ENCODE data around the gene ZNF554.
"Not testable (repeated sequence)": the region's sequence is repeated elsewhere in the genome, so short reads cannot be mapped to it uniquely, and the experiment has no call there.

The ZNF554 gene

DNA sequence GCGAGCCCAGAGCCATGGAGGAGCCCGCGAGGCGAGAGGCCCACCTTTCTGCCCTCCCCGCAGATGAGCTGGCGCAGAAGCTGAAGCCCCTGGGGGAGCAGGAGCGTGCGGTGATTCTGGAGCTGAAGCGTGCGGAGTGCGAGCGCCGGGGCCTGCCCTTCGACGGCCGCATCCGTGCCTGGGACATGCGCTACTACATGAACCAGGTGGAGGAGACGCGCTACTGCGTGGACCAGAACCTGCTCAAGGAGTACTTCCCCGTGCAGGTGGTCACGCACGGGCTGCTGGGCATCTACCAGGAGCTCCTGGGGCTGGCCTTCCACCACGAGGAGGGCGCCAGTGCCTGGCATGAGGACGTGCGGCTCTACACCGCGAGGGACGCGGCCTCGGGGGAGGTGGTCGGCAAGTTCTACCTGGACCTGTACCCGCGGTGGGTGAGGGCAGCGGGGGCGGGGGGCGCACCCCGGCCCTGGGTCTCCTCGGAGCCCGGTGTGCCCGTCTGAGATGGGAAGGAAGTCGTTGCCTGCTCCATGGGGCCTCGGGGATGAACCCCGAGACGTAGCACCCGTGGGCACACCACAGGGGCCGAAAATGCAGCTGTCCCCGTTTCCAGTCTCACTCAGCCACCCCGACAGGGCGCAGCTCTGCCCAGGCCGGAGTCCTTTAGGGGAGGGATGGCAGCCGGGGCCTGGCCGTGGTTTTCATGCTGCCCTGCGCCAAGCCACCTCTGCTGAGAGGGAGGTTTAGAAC, 12.1 kb upstream of the ZNF554 start:
- DNase-seq (ENCODE audit: low spot score), result no peak

DNA sequence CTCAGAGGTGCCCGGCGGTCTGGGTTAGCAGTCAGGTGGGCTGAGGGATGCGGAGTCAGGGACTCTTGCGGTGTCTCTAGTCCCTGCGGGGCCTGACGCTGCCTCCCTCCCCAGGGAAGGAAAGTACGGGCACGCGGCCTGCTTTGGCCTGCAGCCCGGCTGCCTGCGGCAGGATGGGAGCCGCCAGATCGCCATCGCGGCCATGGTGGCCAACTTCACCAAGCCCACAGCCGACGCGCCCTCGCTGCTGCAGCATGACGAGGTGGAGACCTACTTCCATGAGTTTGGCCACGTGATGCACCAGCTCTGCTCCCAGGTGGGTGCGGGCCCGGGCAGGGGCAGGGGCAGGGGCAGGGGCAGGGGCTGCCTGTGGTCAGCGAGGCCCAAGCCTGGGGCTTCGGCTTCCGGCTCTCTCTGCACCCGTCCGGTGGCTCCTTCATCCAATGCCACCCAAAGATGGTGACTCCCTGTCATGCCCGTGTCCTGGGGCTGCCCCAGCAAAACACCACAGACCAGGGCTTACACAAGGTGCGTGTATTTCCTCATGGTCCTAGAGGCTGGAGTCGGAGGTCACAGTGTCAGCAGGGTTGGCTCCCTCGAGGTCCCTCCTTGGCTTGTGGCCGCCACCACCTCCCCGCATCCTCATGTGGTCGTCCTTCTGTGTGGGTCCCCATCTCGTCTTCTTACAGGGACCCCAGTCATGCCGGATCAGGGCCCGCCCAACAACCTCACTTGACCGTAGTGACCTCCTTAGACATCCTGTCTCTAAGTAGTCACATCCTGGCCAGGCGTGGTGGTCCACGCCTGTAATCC, 11.3 kb upstream of the ZNF554 start:
- no peak for DNase-seq (ENCODE audit: low spot score)

DNA sequence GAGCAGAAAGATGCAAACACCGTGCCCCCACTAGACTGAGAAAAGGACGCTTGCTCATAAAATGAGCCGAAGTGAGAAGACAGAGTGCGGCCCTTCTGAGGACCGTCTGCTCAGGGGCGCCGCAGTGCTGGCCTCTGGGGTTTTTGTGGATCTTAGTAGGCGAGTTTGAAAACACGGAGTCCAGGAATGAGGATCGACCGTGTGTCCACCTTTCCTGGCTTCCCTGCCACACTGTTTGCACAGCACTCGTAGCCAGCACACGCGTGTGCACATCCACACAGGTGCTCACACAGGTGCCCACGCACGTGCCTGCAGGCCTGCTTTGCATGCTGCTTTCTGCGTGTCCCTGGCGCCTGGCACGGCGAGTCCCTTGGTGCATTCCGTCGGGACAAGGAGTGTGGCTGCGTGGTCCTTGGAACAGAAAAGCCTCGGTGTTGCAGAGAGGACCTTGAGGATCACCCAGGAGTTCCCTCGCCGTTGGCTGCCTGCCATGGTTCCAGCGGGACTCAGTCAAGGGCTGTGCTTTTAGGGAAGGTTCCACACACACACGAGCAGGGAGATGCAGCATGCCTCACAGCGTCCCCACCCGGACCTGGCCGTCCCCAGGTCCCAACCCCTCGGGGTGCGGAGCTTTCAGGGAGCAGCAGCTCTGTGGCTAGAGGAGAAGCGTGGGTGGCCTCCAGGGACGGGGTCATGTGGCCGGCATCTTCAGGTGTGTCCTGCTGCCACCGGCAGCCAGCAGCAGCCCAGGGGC, 10.1 kb upstream of the ZNF554 start:
- no peak for DNase-seq (ENCODE audit: low spot score)

DNA sequence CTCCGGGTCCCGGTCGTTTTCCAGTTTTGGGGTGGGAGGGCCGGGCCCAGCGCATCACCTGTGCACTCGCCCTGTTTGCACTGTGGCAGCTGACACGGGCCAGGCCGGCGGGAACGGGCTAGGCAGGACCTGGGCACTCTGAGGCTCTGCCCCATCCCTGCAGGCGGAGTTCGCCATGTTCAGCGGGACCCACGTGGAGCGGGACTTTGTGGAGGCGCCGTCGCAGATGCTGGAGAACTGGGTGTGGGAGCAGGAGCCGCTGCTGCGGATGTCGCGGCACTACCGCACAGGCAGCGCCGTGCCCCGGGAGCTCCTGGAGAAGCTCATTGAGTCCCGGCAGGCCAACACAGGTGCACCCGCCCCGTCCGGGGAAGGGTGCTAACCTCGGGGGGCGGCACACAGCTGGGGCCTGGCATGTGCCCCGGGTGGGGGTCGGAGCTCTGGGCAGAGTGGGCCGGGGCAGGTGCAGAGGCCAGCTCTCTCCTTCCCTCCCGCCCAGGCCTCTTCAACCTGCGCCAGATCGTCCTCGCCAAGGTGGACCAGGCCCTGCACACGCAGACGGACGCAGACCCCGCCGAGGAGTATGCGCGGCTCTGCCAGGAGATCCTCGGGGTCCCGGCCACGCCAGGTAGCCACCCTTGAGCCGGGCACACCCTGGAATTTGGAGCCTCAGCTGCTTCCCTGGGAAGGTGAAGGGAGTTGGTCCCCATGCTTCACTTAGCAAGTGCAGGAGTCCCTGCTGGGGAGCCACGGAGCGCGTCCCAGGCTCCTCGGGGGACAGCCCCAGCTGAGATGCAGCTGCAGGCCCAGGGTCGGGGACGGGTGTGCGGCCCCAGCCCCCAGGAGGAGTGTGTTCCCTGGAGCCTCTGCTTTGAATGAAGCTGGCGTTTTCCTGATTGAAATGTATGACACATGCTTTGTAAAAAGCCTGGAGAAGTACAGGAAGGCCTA, 9.3 kb upstream of the ZNF554 start:
- DNase-seq (ENCODE audit: low spot score), result no peak

- DNase-seq (ENCODE audit: low spot score), result no peak
Measured at GRCh38 chr19:2811221-2811722, 8.4 kb upstream of the ZNF554 start.

GRCh38 chr19:2811735-2812413, 7.8 kb upstream of the ZNF554 start:
- no peak for DNase-seq (ENCODE audit: low spot score)

DNA sequence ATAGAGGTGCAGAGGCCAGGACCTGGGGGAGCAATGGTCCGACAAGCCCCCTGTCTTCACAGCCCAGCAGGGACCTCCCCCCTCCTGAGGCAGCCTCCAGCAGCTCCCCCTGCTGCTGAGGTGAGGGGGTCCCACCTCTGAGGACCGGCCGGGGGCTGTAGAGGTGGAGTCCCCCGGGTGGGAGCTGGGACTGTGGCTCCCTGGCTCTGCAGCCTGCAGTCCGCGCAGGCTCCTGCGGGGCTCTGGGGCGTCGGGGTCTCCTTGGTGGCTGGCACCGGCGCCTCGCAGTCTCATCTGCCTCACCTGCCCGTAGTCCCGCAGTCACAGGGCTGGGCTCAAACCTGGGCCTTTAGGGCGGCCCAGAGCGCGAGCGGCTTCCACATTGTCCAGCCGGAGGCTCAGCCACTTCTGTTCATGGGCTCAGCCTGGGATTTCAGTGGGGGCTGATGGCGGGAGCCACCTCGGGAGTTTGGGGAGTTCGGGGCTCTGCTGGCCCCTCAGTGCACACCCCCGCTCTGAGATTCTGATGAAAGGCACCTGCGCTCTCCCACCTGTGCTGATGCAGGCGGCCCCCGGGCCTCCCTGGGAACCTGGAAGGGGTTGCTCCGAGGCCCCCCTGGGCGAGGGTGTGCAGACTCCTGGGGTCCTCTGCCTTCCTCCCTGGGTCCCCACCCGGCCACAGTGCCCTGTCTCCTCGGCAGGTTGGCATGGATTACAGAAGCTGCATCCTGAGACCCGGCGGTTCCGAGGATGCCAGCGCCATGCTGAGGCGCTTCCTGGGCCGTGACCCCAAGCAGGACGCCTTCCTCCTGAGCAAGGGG, 7.0 kb upstream of the ZNF554 start:
- no peak for DNase-seq (ENCODE audit: low spot score)

GRCh38 chr19:2813235-2814160, 6.2 kb upstream of the ZNF554 start:
- DNase-seq (ENCODE audit: low spot score), result no peak

- DNase-seq (ENCODE audit: low spot score), result no peak
Measured at GRCh38 chr19:2814426-2814825, 5.2 kb upstream of the ZNF554 start.

DNA sequence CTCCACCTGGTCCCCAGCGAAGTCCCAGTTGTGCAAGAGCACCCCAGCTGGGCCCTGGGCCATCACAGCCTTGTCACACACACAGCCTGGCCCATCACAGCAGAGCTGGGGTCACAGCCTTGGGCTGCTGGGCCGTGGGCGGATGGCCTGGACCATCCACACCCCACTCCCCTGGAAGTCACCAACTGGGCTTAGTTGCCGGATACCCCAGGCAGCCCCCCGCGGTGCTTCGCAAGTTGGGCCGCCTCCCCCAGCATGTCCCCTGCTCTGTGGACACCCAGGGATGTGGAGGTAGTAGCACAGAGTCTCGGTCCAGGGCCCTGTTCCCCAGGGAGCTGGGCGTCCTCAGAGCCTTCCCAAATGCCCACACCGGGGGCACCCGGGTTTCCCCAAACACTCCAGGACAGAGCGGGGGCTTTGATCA, 4.5 kb upstream of the ZNF554 start:
- DNase-seq (ENCODE audit: low spot score), result no peak

DNA sequence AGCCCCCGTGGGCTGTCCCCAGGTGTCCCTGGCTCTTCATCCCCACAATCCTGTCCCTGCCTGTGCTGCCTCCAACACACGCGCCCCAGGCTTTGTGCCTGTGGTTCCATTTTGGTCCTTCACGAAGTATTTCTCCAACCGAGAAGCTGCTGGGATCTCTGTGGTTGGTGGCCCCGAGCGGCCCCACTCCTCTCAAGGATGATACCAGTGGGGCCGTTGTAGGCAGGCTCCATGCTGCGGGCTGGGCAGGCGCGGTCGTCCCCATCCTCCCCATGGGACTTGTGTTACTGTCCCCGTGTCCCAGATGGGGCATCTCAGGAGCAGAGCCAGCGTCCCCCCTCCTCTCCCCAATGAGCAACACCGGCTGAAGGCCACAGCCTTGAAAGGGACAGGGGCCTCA, 3.7 kb upstream of the ZNF554 start:
- no peak for DNase-seq (ENCODE audit: low spot score)

DNA sequence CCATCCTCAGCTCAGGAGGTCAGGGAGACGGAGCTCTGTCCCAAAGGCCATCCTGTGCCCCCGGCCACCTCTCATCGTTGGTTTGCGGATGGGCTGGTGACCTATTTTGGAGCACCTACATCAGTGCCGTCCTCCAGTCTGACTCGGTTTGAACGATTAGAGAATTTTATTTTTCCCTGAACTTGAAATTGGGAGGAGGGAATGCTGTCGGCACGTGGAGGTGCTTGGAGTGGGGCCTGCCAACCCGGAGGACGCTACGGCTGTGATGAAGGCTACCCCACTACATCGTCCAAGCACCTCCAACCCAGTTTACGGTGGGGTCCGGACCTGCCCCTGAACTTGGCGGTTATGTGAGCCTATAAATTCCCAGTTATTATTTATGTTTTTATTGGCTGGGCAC, 3.0 kb upstream of the ZNF554 start:
- DNase-seq (ENCODE audit: low spot score), result no peak

GRCh38 chr19:2817237-2817829, 2.3 kb upstream of the ZNF554 start:
- not testable (repeated sequence) for DNase-seq (ENCODE audit: low spot score)

DNA sequence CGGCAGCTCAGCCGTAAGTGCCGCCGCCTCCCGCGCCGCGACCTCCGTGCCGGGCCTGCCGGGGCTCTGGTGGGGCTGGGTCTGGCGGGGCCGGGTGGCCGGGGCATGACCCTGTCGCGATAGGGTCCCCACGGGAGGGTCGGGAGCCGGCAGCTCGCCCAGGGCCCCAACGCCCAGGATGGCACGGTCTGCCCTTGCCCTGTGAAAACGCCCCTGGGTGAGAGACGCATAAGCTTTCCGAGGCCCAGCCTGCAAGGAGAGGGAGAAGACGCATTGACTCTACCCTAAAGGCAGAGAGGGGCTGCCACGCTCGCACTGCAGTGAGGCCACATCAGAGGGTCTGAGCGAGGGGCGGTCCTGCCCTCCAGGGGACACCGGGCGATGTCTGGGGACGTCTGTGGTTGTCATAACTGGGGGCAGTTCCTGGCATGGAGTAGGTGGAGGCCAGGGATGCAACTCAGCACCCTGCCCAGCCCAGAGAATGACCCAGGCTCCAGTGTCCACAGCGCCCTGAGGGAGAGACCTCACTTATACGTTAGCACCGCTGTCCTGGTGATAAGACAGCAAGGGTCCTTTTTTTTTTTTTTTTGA, 539 bp downstream of the ZNF554 start:
- peak; percentile 33 for DNase-seq (ENCODE audit: low spot score)

DNA sequence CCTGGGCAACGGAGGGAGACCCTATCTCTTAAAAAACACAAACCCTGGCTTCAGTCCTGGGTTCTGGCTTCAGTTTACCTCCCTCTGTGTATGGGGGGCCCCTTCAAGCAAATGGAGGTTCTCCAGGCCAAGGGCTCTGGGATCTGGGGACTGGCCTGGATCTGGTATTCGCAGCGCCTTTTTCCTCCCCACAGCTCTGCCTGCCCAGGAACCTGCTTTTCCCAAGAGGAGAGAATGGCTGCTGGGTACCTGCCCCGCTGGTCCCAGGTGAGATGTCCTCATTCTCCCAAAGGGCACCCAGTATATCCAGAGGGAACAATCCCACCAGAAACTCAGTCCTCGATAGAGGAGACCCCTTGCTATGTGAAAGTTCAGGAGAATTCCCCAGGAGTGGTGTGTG, 3.2 kb downstream of the ZNF554 start:
- no peak for DNase-seq (ENCODE audit: low spot score)

- DNase-seq (ENCODE audit: low spot score), result no peak
Measured at GRCh38 chr19:2823646-2824045, 4.0 kb downstream of the ZNF554 start.

- no peak for DNase-seq (ENCODE audit: low spot score)
Measured at GRCh38 chr19:2824129-2824528, 4.5 kb downstream of the ZNF554 start.

DNA sequence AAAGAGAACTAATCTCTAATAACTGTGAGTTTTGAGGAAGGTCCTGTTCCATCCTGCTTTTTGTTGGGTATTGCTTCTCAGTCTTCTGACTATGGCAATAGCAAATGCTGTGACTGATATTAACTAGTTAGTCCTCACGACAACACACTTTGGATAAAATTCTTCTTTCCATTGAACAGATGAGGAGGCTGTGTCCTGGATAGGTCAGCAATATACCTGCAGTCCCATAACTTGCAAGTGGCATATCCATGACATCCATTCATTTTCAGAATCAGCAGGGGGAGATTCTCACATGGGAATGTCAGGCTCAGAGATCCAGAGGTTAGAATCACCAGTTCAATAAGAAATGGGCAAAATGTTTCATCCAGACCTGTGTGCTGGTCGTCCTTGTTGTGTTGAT, 7.4 kb downstream of the ZNF554 start:
- no peak for DNase-seq (ENCODE audit: low spot score)
